IMR-90 (cell line): Measurements from ENCODE around the gene RGS17.

Source experiments
- BHLHE40 ChIP-seq: fragments of 150-350 bp; IDR thresholded peaks from 2 replicates; pipeline ENCODE4 v1.6.1; 2016; ENCODE audit warnings: mild to moderate bottlenecking, low read depth, low read length
- CHD1 ChIP-seq: IDR thresholded peaks from 2 replicates; pipeline ENCODE4 v1.6.1; 2012; ENCODE audit warnings: low read depth, low read length, improper control_type of control experiment
- FOS ChIP-seq: fragments of 150-350 bp; IDR thresholded peaks from 2 replicates; pipeline ENCODE4 v1.6.1; 2016; ENCODE audit warnings: low read depth, low read length
- MXI1 ChIP-seq: IDR thresholded peaks from 2 replicates; pipeline ENCODE4 v1.6.1; 2012; ENCODE audit warnings: low read depth, mild to moderate bottlenecking, low read length, moderate library complexity, borderline replicate concordance
- POLR2A ChIP-seq: IDR thresholded peaks from 2 replicates; pipeline ENCODE4 v1.6.1; 2012; ENCODE audit warnings: mild to moderate bottlenecking, low read depth, low read length
- RAD21 ChIP-seq: IDR thresholded peaks from 2 replicates; pipeline ENCODE4 v1.6.1; 2012; ENCODE audit warnings: low read length, improper control_type of control experiment
- SMC3 ChIP-seq: fragments of 150-350 bp; IDR thresholded peaks from 2 replicates; pipeline ENCODE4 v1.6.1; 2016; ENCODE audit warnings: low read depth, mild to moderate bottlenecking, antibody characterized with exemption, low read length, moderate library complexity
- TF ChIP-seq, protein P1 (sequence below): conservative IDR thresholded peaks from 2 replicates; pipeline ENCODE4 v1.5.1; 2012; ENCODE audit warnings: mild to moderate bottlenecking, low read depth, low read length, improper control_type of control experiment
- TF ChIP-seq, protein P2 (sequence below): fragments of 150-350 bp; IDR thresholded peaks from 2 replicates; pipeline ENCODE4 v1.6.1; 2016; ENCODE audit warnings: low read depth, mild to moderate bottlenecking, low read length, moderate library complexity, borderline replicate concordance

DNA sequence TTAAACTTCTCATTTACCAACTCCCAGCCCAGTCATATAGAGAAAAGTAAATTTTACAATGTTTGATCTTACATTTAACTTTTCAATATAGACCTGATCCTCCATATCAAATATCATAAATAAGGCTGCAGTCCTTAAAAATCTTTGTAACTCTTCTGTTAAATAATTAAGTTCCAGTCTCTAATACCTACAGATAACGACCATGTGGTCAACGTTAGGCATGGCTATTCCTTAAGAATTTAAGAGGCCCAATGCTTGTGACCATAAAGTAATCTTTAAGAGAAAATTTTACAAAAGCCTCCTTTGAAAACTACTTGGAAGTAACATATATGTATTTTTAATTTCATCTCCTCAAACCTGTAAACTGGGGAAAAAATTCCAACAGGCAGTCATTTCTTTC is 149.9 kb downstream of the RGS17 start:
- TF ChIP-seq, protein P1, sequence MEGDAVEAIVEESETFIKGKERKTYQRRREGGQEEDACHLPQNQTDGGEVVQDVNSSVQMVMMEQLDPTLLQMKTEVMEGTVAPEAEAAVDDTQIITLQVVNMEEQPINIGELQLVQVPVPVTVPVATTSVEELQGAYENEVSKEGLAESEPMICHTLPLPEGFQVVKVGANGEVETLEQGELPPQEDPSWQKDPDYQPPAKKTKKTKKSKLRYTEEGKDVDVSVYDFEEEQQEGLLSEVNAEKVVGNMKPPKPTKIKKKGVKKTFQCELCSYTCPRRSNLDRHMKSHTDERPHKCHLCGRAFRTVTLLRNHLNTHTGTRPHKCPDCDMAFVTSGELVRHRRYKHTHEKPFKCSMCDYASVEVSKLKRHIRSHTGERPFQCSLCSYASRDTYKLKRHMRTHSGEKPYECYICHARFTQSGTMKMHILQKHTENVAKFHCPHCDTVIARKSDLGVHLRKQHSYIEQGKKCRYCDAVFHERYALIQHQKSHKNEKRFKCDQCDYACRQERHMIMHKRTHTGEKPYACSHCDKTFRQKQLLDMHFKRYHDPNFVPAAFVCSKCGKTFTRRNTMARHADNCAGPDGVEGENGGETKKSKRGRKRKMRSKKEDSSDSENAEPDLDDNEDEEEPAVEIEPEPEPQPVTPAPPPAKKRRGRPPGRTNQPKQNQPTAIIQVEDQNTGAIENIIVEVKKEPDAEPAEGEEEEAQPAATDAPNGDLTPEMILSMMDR, result no peak
- TF ChIP-seq MXI1 (no peak), BHLHE40 (no peak), RAD21 (no peak), POLR2A (no peak), CHD1 (no peak), FOS (no peak), SMC3 (no peak)
- TF ChIP-seq, protein P2, sequence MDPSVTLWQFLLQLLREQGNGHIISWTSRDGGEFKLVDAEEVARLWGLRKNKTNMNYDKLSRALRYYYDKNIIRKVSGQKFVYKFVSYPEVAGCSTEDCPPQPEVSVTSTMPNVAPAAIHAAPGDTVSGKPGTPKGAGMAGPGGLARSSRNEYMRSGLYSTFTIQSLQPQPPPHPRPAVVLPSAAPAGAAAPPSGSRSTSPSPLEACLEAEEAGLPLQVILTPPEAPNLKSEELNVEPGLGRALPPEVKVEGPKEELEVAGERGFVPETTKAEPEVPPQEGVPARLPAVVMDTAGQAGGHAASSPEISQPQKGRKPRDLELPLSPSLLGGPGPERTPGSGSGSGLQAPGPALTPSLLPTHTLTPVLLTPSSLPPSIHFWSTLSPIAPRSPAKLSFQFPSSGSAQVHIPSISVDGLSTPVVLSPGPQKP, result no peak
